PC-9 (cell line): Measurements from ENCODE around the gene SPPL3. TPM values are rescaled to one million over a fixed set of nuclear protein-coding genes. Genes with fewer than 3 reads are reported as not detected.

Experiments used
- BruUV-seq: library from RNA; stranded (reverse); fragments of 400-500 nt; replicated peaks from 2 replicates; lab custom pipeline; 2021; lab: Mats Ljungman, UMichigan
- CTCF ChIA-PET: fragments of 300-600 bp; sonication (Branson Sonifier 250); formaldehyde crosslinking; loops from one replicate; lab custom pipeline; 2022; ENCODE audit warnings: antibody characterized with exemption; lab: Charles Lee
- POLR2A ChIA-PET: fragments of 300-600 bp; sonication (Branson Sonifier 250); formaldehyde crosslinking; loops from one replicate; lab custom pipeline; 2022; ENCODE audit warnings: antibody characterized with exemption; ENCODE audit not compliant: unreplicated experiment; lab: Charles Lee
- DNase-seq, 2 experiments: peaks; one replicate each; pipeline versions ENCODE4 v3.0.0 to v3.0.0-alpha.2; 2015 to 2022; ENCODE audit warnings: mixed read lengths in 1 of 2
- H2AFZ ChIP-seq: fragments of 200-600 bp; sonication (generic); 2 replicates; pipeline ENCODE4 v1.8.1; 2017; ENCODE audit warnings: antibody characterized with exemption
- H3F3A ChIP-seq: fragments of 200-600 bp; sonication (generic); 2 replicates; pipeline ENCODE4 v1.8.1; 2017; ENCODE audit warnings: antibody characterized with exemption, mild to moderate bottlenecking, low read depth; ENCODE audit not compliant: insufficient read depth
- H3K27ac ChIP-seq: fragments of 200-600 bp; sonication (generic); 2 replicates; pipeline ENCODE4 v1.6.1; 2016; ENCODE audit warnings: mixed run types
- H3K27me3 ChIP-seq: fragments of 200-600 bp; sonication (generic); 2 replicates; pipeline ENCODE4 v1.6.1; 2016; ENCODE audit warnings: low read depth, mixed run types; ENCODE audit not compliant: insufficient read depth
- H3K36me3 ChIP-seq: fragments of 200-600 bp; sonication (generic); 2 replicates; pipeline ENCODE4 v1.6.1; 2016; ENCODE audit warnings: low read depth, mixed run types
- H3K4me1 ChIP-seq: fragments of 200-600 bp; sonication (generic); replicated peaks from 2 replicates; pipeline ENCODE4 v1.6.1; 2016; ENCODE audit warnings: mixed run types; ENCODE audit not compliant: insufficient read depth
- H3K4me2 ChIP-seq: fragments of 200-600 bp; sonication (generic); 2 replicates; pipeline ENCODE4 v1.6.1; 2017; ENCODE audit warnings: mixed run types
- H3K4me3 ChIP-seq: fragments of 200-600 bp; sonication (generic); 2 replicates; pipeline ENCODE4 v1.6.1; 2016; ENCODE audit warnings: mixed run types
- H3K79me2 ChIP-seq: fragments of 200-600 bp; sonication (generic); 2 replicates; pipeline ENCODE4 v1.6.1; 2017; ENCODE audit warnings: low read depth, mixed run types
- H3K9me2 ChIP-seq: fragments of 200-600 bp; sonication (generic); 2 replicates; pipeline ENCODE4 v1.8.1; 2017; ENCODE audit warnings: mild to moderate bottlenecking; ENCODE audit not compliant: insufficient read depth
- H3K9me3 ChIP-seq: fragments of 200-600 bp; sonication (generic); 2 replicates; pipeline ENCODE4 v1.8.1; 2016; ENCODE audit warnings: low read depth; ENCODE audit not compliant: insufficient read depth
- H4K20me1 ChIP-seq: fragments of 200-600 bp; sonication (generic); 2 replicates; pipeline ENCODE4 v1.8.1; 2017; ENCODE audit not compliant: insufficient read depth
- CTCF ChIP-seq: fragments of 200-600 bp; sonication (generic); conservative IDR thresholded peaks from 2 replicates; pipeline ENCODE4 v1.6.1; 2017; ENCODE audit warnings: mixed run types, antibody characterized with exemption, mild to moderate bottlenecking, moderate library complexity
- EZH2 ChIP-seq: fragments of 200-600 bp; sonication (generic); IDR thresholded peaks from 2 replicates; pipeline ENCODE4 v1.8.0; 2017; ENCODE audit warnings: antibody characterized with exemption, low read depth
- intact Hi-C: fragments of 100-400 bp; cut with micrococcal nuclease; formaldehyde crosslinking; loops from one replicate; pipeline ENCODE4 v1.10.0; 2022; ENCODE audit not compliant: unreplicated experiment
- total RNA-seq: library from RNA; stranded (reverse); gene quantifications from 2 replicates; pipeline ENCODE4 v1.2.3, GENCODE V29; 2021

SPPL3 gene
- total RNA-seq, 1 experiment from 2014 or later, result 44.7 TPM

- ChIA-PET POLR2A (no interaction called here), CTCF (no interaction called here)
- no TSS peak for BruUV-seq
- Histone ChIP-seq H3K4me2 (no peak overlapping the region), H3K4me3 (no peak overlapping the region), H3K9me2 (no peaks in the 10 kb centered on the region), H3K4me1 (no peaks in the 10 kb centered on the region), H4K20me1 (no peaks in the 10 kb centered on the region), H2AFZ (no peak overlapping the region), H3K36me3 (no peaks in the 10 kb centered on the region), H3K9me3 (no peaks in the 10 kb centered on the region), H3F3A (no peaks in the 10 kb centered on the region), H3K27ac (no peak overlapping the region), H3K79me2 (no peaks in the 10 kb centered on the region), H3K27me3 (no peaks in the 10 kb centered on the region)
- DNase-seq, result no peak
- intact Hi-C loops, result no loop called here
- no peak for TF ChIP-seq CTCF
- TF ChIP-seq EZH2, result no peak
These were observed 167.5 kb downstream of the SPPL3 start for GRCh38 chr12:120736404-120737331.

- Histone ChIP-seq H3K79me2 (no peaks in the 10 kb centered on the region), H3K36me3 (no peaks in the 10 kb centered on the region), H4K20me1 (no peaks in the 10 kb centered on the region), H3K27ac (no peak overlapping the region), H3K4me2 (no peak overlapping the region), H3K9me3 (no peaks in the 10 kb centered on the region), H3K4me1 (no peaks in the 10 kb centered on the region), H3F3A (no peaks in the 10 kb centered on the region), H3K4me3 (no peak overlapping the region), H2AFZ (no peak overlapping the region), H3K27me3 (no peaks in the 10 kb centered on the region), H3K9me2 (no peaks in the 10 kb centered on the region)
- intact Hi-C loops, result no loop called here
- CTCF ChIA-PET, result interaction anchor here (0.7 kb wide), 1 partner anchor 122 kb away, joined by 5 read pairs; no protein-coding TSS in a partner anchor
- POLR2A ChIA-PET, result no interaction called here
- no peak for TF ChIP-seq EZH2
- no peak for TF ChIP-seq CTCF
- peak in 1 of 2 experiments; percentile 11 for DNase-seq
- no TSS peak for BruUV-seq
These were observed 169.0 kb downstream of the SPPL3 start for GRCh38 chr12:120735181-120735580.

GRCh38 chr12:120734210-120734609 lies 169.9 kb downstream of the SPPL3 start:
- POLR2A ChIA-PET, result no interaction called here
- intact Hi-C loops, result no loop called here
- no peak overlapping the region for H3K4me2 ChIP-seq

More at GRCh38 chr12:120734210-120734609, 169.9 kb downstream of the SPPL3 start:
- DNase-seq, result no peak
- H3K27ac ChIP-seq, result no peak overlapping the region
- no peak overlapping the region for H3K4me3 ChIP-seq
- no peaks in the 10 kb centered on the region for H3K9me2 ChIP-seq
- H3K36me3 ChIP-seq, result no peaks in the 10 kb centered on the region
- H3F3A ChIP-seq, result no peaks in the 10 kb centered on the region
- H3K9me3 ChIP-seq, result no peaks in the 10 kb centered on the region
- no peaks in the 10 kb centered on the region for H3K79me2 ChIP-seq
- no peaks in the 10 kb centered on the region for H4K20me1 ChIP-seq
- no TSS peak for BruUV-seq
- H3K27me3 ChIP-seq, result no peaks in the 10 kb centered on the region
- no peak for TF ChIP-seq CTCF
- TF ChIP-seq EZH2, result no peak
- H2AFZ ChIP-seq, result no peak overlapping the region
- CTCF ChIA-PET, result no interaction called here
- no peaks in the 10 kb centered on the region for H3K4me1 ChIP-seq
